HG02973 (cell line): ENCODE results near the gene TNNC2.
"Not testable (repeated sequence)": the region's sequence is repeated elsewhere in the genome, so short reads cannot be mapped to it uniquely, and the experiment has no call there.

ENCODE experiments used
- ATAC-seq: cut with Tn5 transposase; IDR thresholded peaks from one replicate; pipeline ENCODE4 v1.9.1; 2021; ENCODE audit warnings: moderate library complexity; ENCODE audit not compliant: unreplicated experiment

Gene TNNC2

DNA sequence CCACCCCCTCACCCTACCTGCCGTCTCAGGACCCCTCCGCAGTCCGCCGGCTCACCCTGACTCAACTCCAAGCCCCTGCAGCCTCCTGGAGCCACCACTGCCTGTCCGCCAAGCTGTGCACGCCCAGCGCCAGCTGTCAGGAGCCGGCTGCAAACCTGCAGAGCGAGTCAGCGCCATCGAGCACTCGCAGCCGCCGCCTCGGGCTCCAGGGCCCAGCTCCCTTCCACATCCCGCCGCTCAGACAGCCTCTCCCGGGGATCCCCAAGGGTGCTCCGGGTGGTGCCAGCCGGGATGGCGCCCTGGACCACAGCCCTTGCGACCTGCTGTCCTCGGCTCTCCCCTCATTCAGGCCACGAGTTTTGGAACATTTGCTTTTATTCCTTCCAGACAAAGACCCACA is 4.3 kb downstream of the TNNC2 start:
- no peak for ATAC-seq

DNA sequence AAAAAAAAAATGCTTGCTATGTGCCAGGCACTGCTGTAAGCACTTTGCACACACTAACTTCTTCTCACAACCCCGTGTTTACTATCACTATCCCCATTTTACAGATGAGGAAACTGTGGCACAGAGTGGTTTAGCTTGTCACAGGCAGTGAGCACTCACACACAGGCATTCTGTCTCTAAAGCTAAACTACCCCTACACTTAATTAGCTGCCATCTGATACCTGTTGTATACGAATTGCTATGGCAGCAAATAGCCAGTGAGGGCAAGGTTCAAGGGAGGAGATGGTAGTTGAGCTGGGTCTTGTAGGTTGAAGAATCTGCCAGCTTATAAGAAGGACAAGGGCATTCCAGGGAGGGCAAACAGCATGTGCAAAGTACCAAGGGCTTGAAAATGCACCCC is 5.2 kb downstream of the TNNC2 start:
- no peak for ATAC-seq

DNA sequence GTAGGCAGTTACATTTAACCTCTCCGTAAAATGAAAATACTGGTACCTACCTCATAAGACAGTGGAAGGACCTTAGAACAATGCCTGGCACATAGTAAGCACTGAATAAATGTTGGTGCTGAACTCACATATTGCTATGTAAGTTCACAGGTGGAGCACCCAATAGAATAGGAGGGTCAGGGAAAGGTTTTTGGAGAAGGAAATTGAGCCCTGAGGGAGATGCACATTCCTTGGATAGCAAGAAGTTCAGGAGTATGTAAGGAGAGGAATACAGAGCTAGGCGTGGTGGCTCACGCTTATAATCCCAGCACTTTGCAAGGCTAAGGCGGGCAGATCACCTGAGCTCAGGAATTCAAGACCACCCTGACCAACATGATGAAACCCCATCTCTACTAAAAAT is 7.6 kb downstream of the TNNC2 start:
- ATAC-seq, result no peak

DNA sequence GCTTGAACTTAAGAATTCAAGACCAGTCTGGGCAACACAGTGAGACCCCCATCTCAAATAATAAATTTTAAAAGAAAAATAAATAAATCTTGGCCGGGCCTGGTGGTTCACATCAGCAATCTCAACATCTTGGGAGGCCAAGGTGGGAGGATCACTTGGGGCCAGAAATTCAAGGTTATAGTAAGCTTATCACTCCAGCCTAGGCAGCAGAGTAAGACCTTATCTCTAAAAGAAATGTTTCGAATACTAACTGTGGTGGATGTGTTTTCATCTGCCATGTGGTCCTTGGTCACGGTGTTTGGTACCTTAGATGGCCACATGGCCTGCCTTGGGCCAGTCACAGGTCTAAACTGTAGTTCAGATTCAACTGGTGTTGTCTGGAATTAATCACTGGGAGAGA is 8.9 kb downstream of the TNNC2 start:
- ATAC-seq, result no peak

GRCh38 chr20:45817376-45818194 is 9.5 kb downstream of the TNNC2 start:
- ATAC-seq, result no peak

DNA sequence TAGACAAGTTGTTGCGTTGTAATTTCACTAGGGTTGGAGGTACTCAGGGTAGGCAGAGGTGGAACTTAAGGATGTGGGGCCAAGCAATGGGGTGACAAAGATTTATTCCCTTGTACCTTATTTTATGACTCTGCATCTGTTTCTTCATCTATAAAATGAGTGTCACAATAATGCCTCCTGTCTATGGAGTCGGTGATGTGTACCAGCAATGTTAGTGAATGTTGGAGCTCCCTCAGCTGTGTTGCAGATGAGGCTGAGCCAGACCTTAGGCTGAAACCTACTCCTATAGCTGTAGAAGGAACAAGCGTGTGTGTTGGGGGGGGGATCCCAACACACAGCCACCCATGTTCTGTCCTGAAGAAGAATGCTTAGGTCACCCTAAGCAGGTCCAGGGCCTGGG is 10.2 kb downstream of the TNNC2 start:
- ATAC-seq, result no peak

DNA sequence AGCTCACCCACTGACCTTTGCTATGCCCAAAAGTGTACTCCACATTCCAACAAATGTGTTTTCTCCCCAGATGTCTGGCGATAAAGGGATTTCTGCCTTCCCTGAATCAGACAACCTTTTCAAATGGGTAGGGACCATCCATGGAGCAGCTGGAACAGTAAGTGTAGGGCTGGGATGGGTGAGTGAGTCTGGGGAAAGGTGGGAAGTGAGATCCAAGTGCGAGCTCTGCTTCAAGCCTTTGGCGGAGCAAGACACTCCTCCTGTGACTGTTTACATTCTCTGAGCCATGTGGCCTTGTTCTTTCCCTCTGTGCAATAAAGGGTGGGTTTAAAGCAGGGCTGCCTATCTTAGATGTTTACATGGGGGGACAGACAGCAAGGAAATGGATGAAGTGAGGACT is 12.8 kb downstream of the TNNC2 start:
- no peak for ATAC-seq

- ATAC-seq, result no peak
Measured at GRCh38 chr20:45813489-45813888, 13.6 kb downstream of the TNNC2 start.

DNA sequence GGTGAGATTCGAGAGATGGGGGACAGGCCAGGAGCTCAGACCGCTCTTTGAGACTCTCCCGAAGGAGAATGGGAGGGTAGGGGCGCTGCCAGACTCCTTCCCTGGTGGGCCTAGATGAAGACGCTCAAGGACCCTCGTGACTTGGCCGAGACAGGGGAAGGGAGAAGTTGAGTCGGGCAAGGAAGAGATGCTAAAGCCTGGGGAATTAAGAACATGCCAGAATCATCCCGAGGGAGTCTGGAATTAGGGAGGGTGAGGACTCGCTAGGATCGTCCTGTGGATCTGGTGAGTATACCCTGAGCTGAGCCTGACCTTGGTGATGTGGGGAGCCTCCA is 14.1 kb downstream of the TNNC2 start:
- no peak for ATAC-seq

DNA sequence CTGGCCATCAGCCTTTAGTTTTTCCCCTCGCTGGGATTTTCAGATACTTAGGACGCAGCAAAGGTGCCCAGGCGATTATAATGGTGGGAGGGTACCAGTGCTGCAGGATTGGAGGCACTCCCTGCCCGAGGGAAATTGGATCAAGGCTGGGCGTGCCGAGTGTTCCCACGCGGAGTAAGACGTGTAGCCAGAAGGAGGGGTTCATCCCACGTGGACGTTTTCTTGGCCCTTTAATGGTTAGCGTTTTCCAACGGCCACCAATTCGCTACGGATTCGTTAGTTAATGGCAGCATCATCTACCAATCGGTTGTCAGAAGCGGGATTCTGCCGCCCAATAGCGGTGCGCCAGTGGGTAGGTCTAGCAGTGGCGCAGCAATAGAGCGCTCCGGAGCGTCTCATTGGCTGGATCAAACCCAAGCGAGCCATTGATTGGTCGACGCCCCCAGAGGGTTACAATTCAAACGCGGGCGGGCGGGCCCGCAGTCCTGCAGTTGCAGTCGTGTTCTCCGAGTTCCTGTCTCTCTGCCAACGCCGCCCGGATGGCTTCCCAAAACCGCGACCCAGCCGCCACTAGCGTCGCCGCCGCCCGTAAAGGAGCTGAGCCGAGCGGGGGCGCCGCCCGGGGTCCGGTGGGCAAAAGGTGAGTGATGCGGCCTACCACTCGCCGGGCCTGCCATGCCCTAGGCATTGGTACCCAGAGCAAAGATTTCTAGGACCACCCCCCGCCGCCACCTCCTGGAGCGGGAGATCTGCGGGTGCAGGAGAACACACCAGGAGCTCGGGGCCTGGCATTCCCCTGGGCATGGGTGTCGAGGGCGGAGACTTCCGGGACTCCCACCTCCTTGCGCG is 14.7 kb downstream of the TNNC2 start, which contains the start of gene UBE2C:
UBE2C (plus strand) TSS at position 488 of the 849 bp plus-strand sequence; CDS start at position 540, 52 bp downstream.
- ATAC-seq, result peak; percentile 96

DNA sequence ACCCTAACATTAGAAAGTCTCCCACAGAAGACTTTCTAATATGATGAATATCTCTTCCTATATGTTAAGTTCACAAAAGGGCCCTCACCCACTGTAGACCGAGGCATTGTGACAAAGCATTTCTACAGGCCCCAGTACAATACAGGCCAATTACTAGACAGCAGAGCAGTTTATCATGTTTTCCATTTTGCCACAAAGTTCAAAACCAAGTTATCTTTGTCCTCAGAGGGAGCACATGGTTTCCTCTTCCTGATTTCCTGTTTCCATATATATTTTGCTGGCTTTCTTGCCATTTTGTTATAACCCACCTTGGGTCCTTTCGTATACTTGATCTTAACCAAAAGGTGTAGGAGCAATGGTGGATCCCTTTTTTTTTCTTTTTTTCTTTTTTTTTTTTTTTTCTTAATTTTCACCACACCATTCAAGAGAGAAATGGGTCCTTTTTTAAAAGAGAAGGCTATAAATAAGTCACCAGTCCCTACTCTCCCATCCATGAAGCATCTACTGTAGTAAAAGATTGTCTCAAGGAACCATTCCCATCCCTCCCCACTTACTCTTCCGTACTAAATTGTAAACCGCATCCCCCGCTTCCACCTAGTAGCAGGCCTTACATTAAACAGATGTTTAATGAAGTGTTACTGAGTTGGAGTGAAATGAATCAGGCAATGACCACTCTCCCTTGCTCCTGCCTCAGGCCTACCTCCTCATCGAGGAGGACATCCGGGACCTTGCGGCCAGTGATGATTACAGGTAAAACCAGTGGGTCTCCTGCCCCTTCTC is 16.7 kb downstream of the TNNC2 start:
- no peak for ATAC-seq

GRCh38 chr20:45801851-45802250 is 25.3 kb downstream of the TNNC2 start:
- ATAC-seq, result no peak

GRCh38 chr20:45798935-45799642 is 28.0 kb downstream of the TNNC2 start:
- no peak for ATAC-seq

- not testable (repeated sequence) for ATAC-seq
Measured at GRCh38 chr20:45797955-45798354, 29.2 kb downstream of the TNNC2 start.

DNA sequence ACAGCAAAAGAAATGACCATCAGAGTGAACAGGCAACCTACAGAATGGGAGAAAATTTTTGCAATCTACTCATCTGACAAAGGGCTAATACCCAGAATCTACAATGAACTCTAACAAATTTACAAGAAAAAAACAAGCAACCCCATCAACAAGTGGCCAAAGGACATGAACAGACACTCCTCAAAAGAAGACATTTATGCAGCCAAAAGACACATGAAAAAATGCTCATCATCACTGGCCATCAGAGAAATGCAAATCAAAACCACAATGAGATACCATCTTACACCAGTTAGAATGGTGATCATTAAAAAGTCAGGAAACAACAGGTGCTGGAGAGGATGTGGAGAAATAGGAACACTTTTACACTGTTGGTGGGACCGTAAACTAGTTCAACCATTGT is 29.6 kb downstream of the TNNC2 start:
- ATAC-seq, result not testable (repeated sequence)

- no peak for ATAC-seq
Measured at GRCh38 chr20:45796337-45797065, 30.6 kb downstream of the TNNC2 start.

- ATAC-seq, result no peak
Measured at GRCh38 chr20:45792317-45793118, 34.6 kb downstream of the TNNC2 start.

DNA sequence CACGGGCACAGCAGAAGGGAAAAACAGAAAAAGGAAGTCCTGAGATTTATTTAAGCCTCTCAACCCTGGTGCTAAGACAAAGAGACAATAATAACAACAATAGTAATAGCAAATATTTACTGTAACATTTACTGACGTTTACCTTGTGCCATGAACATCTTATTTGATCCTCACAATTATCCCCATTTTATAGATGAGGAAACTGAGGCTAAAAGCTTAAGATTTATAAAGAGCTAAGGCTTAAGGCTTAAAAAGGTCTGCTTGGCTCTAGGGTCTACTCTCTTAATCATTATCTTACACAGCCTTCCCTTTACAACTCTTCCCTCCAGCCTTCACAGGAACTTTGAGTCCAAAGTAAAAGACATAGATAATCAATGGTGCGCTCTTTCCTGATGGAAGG is 38.8 kb downstream of the TNNC2 start:
- no peak for ATAC-seq

GRCh38 chr20:45783656-45784294 is 43.3 kb downstream of the TNNC2 start:
- ATAC-seq, result no peak
